GM12878 (cell line): Measurements from ENCODE around the gene DUSP18. TPM values are rescaled to one million over a fixed set of nuclear protein-coding genes. Genes with fewer than 3 reads are reported as not detected.
"Not testable (repeated sequence)": the region's sequence is repeated elsewhere in the genome, so short reads cannot be mapped to it uniquely, and the experiment has no call there.

ENCODE experiments used
- ATAC-seq: fragments of 200-7000 bp; cut with Tn5 transposase; 3 replicates; pipeline ENCODE4 v1.9.1; 2020; ENCODE audit warnings: mild to moderate bottlenecking, moderate library complexity
- BruUV-seq: library from RNA; stranded (reverse); fragments of 400-500 nt; replicated peaks from 2 replicates; lab custom pipeline; 2021; lab: Mats Ljungman, UMichigan
- CTCF ChIA-PET: fragments of 300-600 bp; sonication (Branson Sonifier 250); formaldehyde crosslinking; extraction: SDS; loops from one replicate; lab custom pipeline; 2021; ENCODE audit warnings: inconsistent platforms; lab: Yijun Ruan, JAX
- POLR2A ChIA-PET: fragments of 350-600 bp; formaldehyde crosslinking; extraction: SDS; loops from one replicate; lab custom pipeline; 2021; ENCODE audit warnings: inconsistent platforms; lab: Charles Lee
- RAD21 ChIA-PET: fragments of 300-600 bp; sonication (Branson Sonifier 250); formaldehyde crosslinking; loops from one replicate; lab custom pipeline; 2023; ENCODE audit warnings: antibody characterized with exemption; ENCODE audit not compliant: unreplicated experiment; lab: Charles Lee
- SMC1A ChIA-PET: fragments of 300-600 bp; sonication (Branson Sonifier 250); formaldehyde crosslinking; loops from one replicate; lab custom pipeline; 2023; ENCODE audit not compliant: unreplicated experiment, uncharacterized antibody; lab: Charles Lee
- DNase-seq: peaks from one replicate; pipeline ENCODE4 v3.0.0-alpha.2; 2011; ENCODE audit warnings: low read depth, low spot score
- FAIRE-seq: peaks from 3 replicates; lab custom pipeline; 2011; peaks lifted over from hg19 to GRCh38; lab: Jason Lieb, UNC
- H2AFZ ChIP-seq: 2 replicates; pipeline ENCODE4 v1.6.0; 2011; ENCODE audit warnings: low read depth, low read length, control low read depth; ENCODE audit not compliant: control insufficient read depth
- H3K27ac ChIP-seq: 2 replicates; pipeline ENCODE4 v1.5.1; 2011; ENCODE audit warnings: control low read depth; ENCODE audit not compliant: control insufficient read depth, insufficient read depth
- H3K27me3 ChIP-seq, 2 experiments: replicated peaks in 1 of 2; 2 replicates each; pipeline versions ENCODE4 v1.6.0 to v1.6.1; 2011; ENCODE audit warnings: low read length in 1 of 2; ENCODE audit not compliant: control insufficient read depth in 2 of 2, insufficient read depth in 2 of 2
- H3K36me3 ChIP-seq, 2 experiments: 2 replicates each; pipeline ENCODE4 v1.5.1; 2011; ENCODE audit warnings: low read length in 1 of 2; ENCODE audit not compliant: control insufficient read depth in 2 of 2, insufficient read depth in 2 of 2
- H3K4me1 ChIP-seq: 2 replicates; pipeline ENCODE4 v1.6.1; 2011; ENCODE audit warnings: mild to moderate bottlenecking, low read length, moderate library complexity, mixed read lengths; ENCODE audit not compliant: control insufficient read depth, insufficient read depth
- H3K4me2 ChIP-seq: 2 replicates; pipeline ENCODE4 v1.6.0; 2011; ENCODE audit warnings: control low read depth; ENCODE audit not compliant: control insufficient read depth, insufficient read depth
- H3K4me3 ChIP-seq: fragments of 200-600 bp; sonication (generic); 2 replicates; pipeline ENCODE4 v1.5.1; 2016
- H3K79me2 ChIP-seq: 2 replicates; pipeline ENCODE4 v1.6.0; 2011; ENCODE audit warnings: low read length; ENCODE audit not compliant: control insufficient read depth, insufficient read depth
- H3K9ac ChIP-seq: 2 replicates; pipeline ENCODE4 v1.8.0; 2011; ENCODE audit warnings: low read length, control low read depth, mixed read lengths; ENCODE audit not compliant: control insufficient read depth, insufficient read depth
- H3K9me3 ChIP-seq: replicated peaks from 3 replicates; pipeline ENCODE4 v1.5.1; 2011; ENCODE audit warnings: mild to moderate bottlenecking, low read length; ENCODE audit not compliant: control insufficient read depth, insufficient read depth
- H4K20me1 ChIP-seq: 2 replicates; pipeline ENCODE4 v1.6.0; 2011; ENCODE audit not compliant: control insufficient read depth, insufficient read depth
- SPI1 ChIP-seq: IDR thresholded peaks from 2 replicates; pipeline ENCODE4 v1.6.1; 2011; ENCODE audit warnings: low read depth, mild to moderate bottlenecking, low read length, moderate library complexity, borderline replicate concordance; ENCODE audit not compliant: insufficient read depth
- WRNIP1 ChIP-seq: IDR thresholded peaks from 2 replicates; pipeline ENCODE4 v1.6.1; 2011; ENCODE audit warnings: low read depth, low read length, improper control_type of control experiment, borderline replicate concordance
- WGBS: methylation state at CpG from one replicate; pipeline ENCODE4 v1.1.6; 2016; ENCODE audit warnings: low lambda C conversion rate; ENCODE audit not compliant: insufficient replicate concordance, insufficient coverage; ENCODE audit errors: missing lambda C conversion rate; 5-methylcytosine and 5-hydroxymethylcytosine counted together
- in situ Hi-C: fragments of 300-500 bp; cut with MboI; formaldehyde crosslinking; loops from 9 replicates; pipeline ENCODE4 v1.14.3; 2018; ENCODE audit warnings: mixed read lengths
- intact Hi-C: fragments of 100-400 bp; cut with micrococcal nuclease; formaldehyde crosslinking; loops from one replicate; pipeline ENCODE4 v1.14.2; 2022; ENCODE audit not compliant: unreplicated experiment
- polyA plus RNA-seq, 11 experiments: library from polyadenylated mRNA; depleted of rRNA in 4 of 11; unstranded in 6 of 11; stranded (reverse) in 5 of 11; fragments of >200 nt; fragmentation: Nextera tagmentation in 4 of 11; fragmentation: Illumina TruSeq in 1 of 11; extraction: Ambion mirVana in 4 of 11; extraction: Trizol in 1 of 11; gene quantifications; 1 replicate in 1 of 11; 2 replicates in 10 of 11; pipeline versions ENCODE4 v1.2.1 to v1.2.3, GENCODE V29; 2011 to 2016; ENCODE audit warnings: inconsistent platforms in 2 of 11, missing spikeins in 2 of 11, low read depth in 1 of 11
- total RNA-seq, 4 experiments: library from RNA; depleted of rRNA in 3 of 4; stranded (reverse); fragments of >200 nt in 3 of 4; fragmentation: Illumina TruSeq in 1 of 4; extraction: Trizol in 1 of 4; gene quantifications; 2 replicates each; pipeline versions ENCODE4 v1.2.1 to v1.2.3, GENCODE V29; 2013 to 2021
- TF ChIP-seq, protein P1 (sequence below), 3 experiments: IDR thresholded peaks in 2 of 3; conservative IDR thresholded peaks in 1 of 3; 2 replicates each; pipeline ENCODE4 v1.5.1; 2011; ENCODE audit warnings: low read depth in 3 of 3, low read length in 3 of 3, mild to moderate bottlenecking in 3 of 3, control low read depth in 2 of 3, moderate library complexity in 2 of 3, inconsistent platforms in 1 of 3, mixed read lengths in 1 of 3; ENCODE audit not compliant: control insufficient read depth in 2 of 3, insufficient read depth in 1 of 3; ENCODE audit errors: extremely low read depth in 1 of 3

Gene DUSP18
- total and polyA plus RNA-seq, 10 of the 15 experiments (the other 5 are each of a cell fraction or from before 2014, with no cell fraction given), result 1.9 to 11.9 (median 7.7) TPM

DNA sequence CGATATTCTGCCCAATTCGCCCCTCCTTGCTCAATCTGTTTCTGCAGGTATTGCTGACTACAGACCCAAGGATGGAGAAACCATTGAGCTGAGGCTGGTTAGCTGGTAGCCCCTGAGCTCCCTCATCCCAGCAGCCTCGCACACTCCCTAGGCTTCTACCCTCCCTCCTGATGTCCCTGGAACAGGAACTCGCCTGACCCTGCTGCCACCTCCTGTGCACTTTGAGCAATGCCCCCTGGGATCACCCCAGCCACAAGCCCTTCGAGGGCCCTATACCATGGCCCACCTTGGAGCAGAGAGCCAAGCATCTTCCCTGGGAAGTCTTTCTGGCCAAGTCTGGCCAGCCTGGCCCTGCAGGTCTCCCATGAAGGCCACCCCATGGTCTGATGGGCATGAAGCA is 41.3 kb downstream of the DUSP18 start:
- Histone ChIP-seq H3K27ac (no peak overlapping the region), H3K79me2 (no peaks in the 10 kb centered on the region), H3K4me3 (no peak overlapping the region), H3K4me2 (no peak overlapping the region), H3K36me3 (no peaks in the 10 kb centered on the region), H3K4me1 (no peaks in the 10 kb centered on the region), H3K9me3 (no peaks in the 10 kb centered on the region), H3K9ac (no peak overlapping the region), H3K27me3 (no peaks in the 10 kb centered on the region), H2AFZ (no peak overlapping the region), H4K20me1 (no peaks in the 10 kb centered on the region)
- WGBS, result 43% methylated on average over 5 of the region's 5 CpGs
- in situ Hi-C loops, result loop anchor here (25.0 kb wide), 1 partner anchor 286 kb away; no protein-coding TSS in a partner anchor
- RAD21 ChIA-PET, result interaction anchor here (1.0 to 1.2 kb wide), 2 partner anchors 129 to 202 kb away, joined by 3 read pairs; no protein-coding TSS in a partner anchor
- FAIRE-seq, result no peak
- no TSS peak for BruUV-seq
- no peak for DNase-seq
- POLR2A ChIA-PET, result interaction anchor here (0.6 kb wide), 1 partner anchor 119 kb away, joined by 5 read pairs; no protein-coding TSS in a partner anchor
- CTCF ChIA-PET, result interaction anchor here (0.8 to 1.2 kb wide), 3 partner anchors 18 to 129 kb away, joined by 3 to 5 read pairs (median 3); no protein-coding TSS in a partner anchor
- TF ChIP-seq, protein P1, sequence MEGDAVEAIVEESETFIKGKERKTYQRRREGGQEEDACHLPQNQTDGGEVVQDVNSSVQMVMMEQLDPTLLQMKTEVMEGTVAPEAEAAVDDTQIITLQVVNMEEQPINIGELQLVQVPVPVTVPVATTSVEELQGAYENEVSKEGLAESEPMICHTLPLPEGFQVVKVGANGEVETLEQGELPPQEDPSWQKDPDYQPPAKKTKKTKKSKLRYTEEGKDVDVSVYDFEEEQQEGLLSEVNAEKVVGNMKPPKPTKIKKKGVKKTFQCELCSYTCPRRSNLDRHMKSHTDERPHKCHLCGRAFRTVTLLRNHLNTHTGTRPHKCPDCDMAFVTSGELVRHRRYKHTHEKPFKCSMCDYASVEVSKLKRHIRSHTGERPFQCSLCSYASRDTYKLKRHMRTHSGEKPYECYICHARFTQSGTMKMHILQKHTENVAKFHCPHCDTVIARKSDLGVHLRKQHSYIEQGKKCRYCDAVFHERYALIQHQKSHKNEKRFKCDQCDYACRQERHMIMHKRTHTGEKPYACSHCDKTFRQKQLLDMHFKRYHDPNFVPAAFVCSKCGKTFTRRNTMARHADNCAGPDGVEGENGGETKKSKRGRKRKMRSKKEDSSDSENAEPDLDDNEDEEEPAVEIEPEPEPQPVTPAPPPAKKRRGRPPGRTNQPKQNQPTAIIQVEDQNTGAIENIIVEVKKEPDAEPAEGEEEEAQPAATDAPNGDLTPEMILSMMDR (IDR thresholded peaks at IDR 0.05 in 2 of 3, conservative IDR thresholded peaks at IDR 0.05 in 1 of 3; ENCODE audit: control insufficient read depth in 2 of 3, extremely low read depth in 1 of 3, insufficient read depth in 1 of 3, low read depth in 3 of 3, low read length in 3 of 3), result 0 out of 6 replicates have a peak, but pooled peaks of 1 of the 3 experiments have one; percentile 7
- TF ChIP-seq WRNIP1 (no peak), SPI1 (no peak)
- intact Hi-C loops, result no loop called here
- ATAC-seq, result no peak
- SMC1A ChIA-PET, result no interaction called here

DNA sequence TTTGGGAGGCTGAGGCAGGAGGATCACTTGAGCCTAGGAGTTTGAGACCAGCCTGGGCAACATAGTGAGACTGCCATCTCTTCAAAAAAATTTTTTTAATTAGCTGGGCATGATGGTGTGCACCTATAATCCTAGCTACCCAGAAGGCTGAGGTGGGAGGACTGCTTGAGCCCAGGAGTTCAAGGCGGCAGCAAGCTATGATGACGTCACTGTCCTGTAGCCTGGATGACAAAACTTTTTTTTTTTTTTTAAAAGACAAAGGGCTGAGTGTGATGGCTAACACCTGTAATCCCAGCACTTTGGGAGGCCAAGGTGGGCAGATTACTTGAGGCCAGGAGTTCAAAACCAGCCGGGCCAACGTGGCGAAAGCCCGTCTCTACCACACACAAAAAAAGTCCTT is 47.8 kb downstream of the DUSP18 start:
- BruUV-seq, POLR2A ChIA-PET, FAIRE-seq, H2AFZ ChIP-seq, ATAC-seq, H3K36me3 ChIP-seq, H3K27me3 ChIP-seq, H3K4me3 ChIP-seq, H3K27ac ChIP-seq, H4K20me1 ChIP-seq, in situ Hi-C loops, H3K9me3 ChIP-seq, H3K4me1 ChIP-seq, intact Hi-C loops, DNase-seq, H3K9ac ChIP-seq, H3K4me2 ChIP-seq, H3K79me2 ChIP-seq: not testable (repeated sequence)
- RAD21 ChIA-PET, result interaction anchor here (1.2 kb wide), 1 partner anchor 15 kb away, joined by 5 read pairs; no protein-coding TSS in a partner anchor
- SMC1A ChIA-PET, result interaction anchor here (1.7 kb wide), 1 partner anchor 135 kb away, joined by 8 read pairs; no protein-coding TSS in a partner anchor
- CTCF ChIA-PET, result interaction anchor here (1.4 to 2.0 kb wide), 3 partner anchors 9 to 135 kb away, joined by 3 to 6 read pairs (median 3); partner anchors contain the start of gene TCN2
- WGBS, result 83% methylated on average over 6 of the region's 6 CpGs
